KMS-11 (cell line): ENCODE data around the gene MAPKAP1.
A peak's percentile ranks its signal among the peaks of the same experiment; 100 is the strongest.

Experiments used
- H2AFZ ChIP-seq: fragments of 200-600 bp; sonication (generic); 2 replicates; pipeline ENCODE4 v1.6.1; 2016; ENCODE audit warnings: antibody characterized with exemption, mixed run types, low read depth
- H3K27ac ChIP-seq: fragments of 200-600 bp; sonication (generic); 2 replicates; pipeline ENCODE4 v1.6.1; 2016; ENCODE audit warnings: mild to moderate bottlenecking, mixed run types
- H3K27me3 ChIP-seq: fragments of 200-600 bp; sonication (generic); 2 replicates; pipeline ENCODE4 v1.6.1; 2017; ENCODE audit warnings: mild to moderate bottlenecking, low read depth, mixed run types, moderate library complexity; ENCODE audit not compliant: insufficient read depth
- H3K36me3 ChIP-seq: fragments of 200-600 bp; sonication (generic); 2 replicates; pipeline ENCODE4 v1.6.1; 2017; ENCODE audit warnings: mild to moderate bottlenecking, mixed run types; ENCODE audit not compliant: insufficient read depth
- H3K4me1 ChIP-seq: fragments of 200-600 bp; sonication (generic); 2 replicates; pipeline ENCODE4 v1.6.1; 2016; ENCODE audit warnings: mild to moderate bottlenecking, low read depth, mixed run types; ENCODE audit not compliant: poor library complexity, severe bottlenecking
- H3K4me2 ChIP-seq: fragments of 200-600 bp; sonication (generic); 2 replicates; pipeline ENCODE4 v1.7.0; 2016; ENCODE audit warnings: mild to moderate bottlenecking, mixed run types
- H3K4me3 ChIP-seq: fragments of 200-600 bp; sonication (generic); IDR thresholded peaks from 2 replicates; pipeline ENCODE4 v1.6.1; 2017; ENCODE audit warnings: low read depth, low read length, mixed read lengths; ENCODE audit not compliant: insufficient read depth
- H3K79me2 ChIP-seq: fragments of 200-600 bp; sonication (generic); 2 replicates; pipeline ENCODE4 v1.6.1; 2016; ENCODE audit warnings: low read depth, mixed run types; ENCODE audit not compliant: insufficient read depth
- H3K9ac ChIP-seq: fragments of 200-600 bp; sonication (generic); 2 replicates; pipeline ENCODE4 v1.6.1; 2016; ENCODE audit warnings: mild to moderate bottlenecking, mixed run types
- H4K20me1 ChIP-seq: fragments of 200-600 bp; sonication (generic); 2 replicates; pipeline ENCODE4 v1.6.1; 2016; ENCODE audit warnings: mild to moderate bottlenecking, mixed run types; ENCODE audit not compliant: insufficient read depth
- TF ChIP-seq, protein P1 (sequence below): fragments of 200-600 bp; sonication (generic); conservative IDR thresholded peaks from 2 replicates; pipeline ENCODE4 v1.6.1; 2017; ENCODE audit warnings: low read depth, mild to moderate bottlenecking, antibody characterized with exemption, low read length, moderate library complexity, mixed read lengths

The MAPKAP1 gene

DNA sequence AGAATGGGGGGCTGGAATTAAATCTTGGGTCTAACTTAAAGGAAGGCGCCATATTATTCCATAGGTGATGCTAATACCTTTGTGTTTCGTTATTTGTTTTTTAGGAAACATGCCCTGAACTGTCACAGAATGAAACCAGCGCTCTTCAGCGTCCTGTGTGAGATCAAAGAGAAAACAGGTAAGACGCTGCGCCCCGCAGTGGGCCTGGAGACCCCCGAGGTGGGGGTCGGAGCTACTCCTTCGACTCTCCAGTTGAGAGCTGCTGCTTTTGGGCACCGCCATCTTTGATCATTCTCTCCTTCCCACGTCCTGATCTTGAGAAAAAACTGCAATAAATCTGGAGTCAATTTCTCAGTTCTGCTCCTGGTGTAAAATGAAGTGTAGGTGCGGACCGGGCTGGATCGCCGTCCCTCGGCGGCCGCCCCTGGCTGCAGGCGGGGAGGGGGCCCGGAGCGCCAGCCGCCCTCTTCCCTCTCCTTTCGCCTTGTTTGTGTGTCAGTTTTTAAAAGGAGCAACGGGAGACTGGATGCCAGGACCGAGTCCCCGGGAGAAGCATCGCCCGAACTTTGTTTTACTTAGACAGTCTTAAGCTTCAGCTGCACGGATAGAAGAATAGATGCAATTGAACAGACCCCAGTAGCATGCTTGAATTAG, 41.6 kb upstream of the MAPKAP1 start:
- Histone ChIP-seq H3K27me3 (no peaks in the 10 kb centered on the region), H3K27ac (peak overlapping the region; percentile 96), H2AFZ (no peak overlapping the region), H3K36me3 (peaks cover 16% of the 10 kb centered on the region; the same call in 1 of the 2 replicates), H3K79me2 (peaks cover 64% of the 10 kb centered on the region), H3K9ac (peak overlapping the region; percentile 95), H3K4me2 (peak overlapping the region; percentile 100), H3K4me3 (no peak overlapping the region), H4K20me1 (no peaks in the 10 kb centered on the region), H3K4me1 (peaks cover 25% of the 10 kb centered on the region)
- TF ChIP-seq, protein P1, sequence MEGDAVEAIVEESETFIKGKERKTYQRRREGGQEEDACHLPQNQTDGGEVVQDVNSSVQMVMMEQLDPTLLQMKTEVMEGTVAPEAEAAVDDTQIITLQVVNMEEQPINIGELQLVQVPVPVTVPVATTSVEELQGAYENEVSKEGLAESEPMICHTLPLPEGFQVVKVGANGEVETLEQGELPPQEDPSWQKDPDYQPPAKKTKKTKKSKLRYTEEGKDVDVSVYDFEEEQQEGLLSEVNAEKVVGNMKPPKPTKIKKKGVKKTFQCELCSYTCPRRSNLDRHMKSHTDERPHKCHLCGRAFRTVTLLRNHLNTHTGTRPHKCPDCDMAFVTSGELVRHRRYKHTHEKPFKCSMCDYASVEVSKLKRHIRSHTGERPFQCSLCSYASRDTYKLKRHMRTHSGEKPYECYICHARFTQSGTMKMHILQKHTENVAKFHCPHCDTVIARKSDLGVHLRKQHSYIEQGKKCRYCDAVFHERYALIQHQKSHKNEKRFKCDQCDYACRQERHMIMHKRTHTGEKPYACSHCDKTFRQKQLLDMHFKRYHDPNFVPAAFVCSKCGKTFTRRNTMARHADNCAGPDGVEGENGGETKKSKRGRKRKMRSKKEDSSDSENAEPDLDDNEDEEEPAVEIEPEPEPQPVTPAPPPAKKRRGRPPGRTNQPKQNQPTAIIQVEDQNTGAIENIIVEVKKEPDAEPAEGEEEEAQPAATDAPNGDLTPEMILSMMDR: no peak

DNA sequence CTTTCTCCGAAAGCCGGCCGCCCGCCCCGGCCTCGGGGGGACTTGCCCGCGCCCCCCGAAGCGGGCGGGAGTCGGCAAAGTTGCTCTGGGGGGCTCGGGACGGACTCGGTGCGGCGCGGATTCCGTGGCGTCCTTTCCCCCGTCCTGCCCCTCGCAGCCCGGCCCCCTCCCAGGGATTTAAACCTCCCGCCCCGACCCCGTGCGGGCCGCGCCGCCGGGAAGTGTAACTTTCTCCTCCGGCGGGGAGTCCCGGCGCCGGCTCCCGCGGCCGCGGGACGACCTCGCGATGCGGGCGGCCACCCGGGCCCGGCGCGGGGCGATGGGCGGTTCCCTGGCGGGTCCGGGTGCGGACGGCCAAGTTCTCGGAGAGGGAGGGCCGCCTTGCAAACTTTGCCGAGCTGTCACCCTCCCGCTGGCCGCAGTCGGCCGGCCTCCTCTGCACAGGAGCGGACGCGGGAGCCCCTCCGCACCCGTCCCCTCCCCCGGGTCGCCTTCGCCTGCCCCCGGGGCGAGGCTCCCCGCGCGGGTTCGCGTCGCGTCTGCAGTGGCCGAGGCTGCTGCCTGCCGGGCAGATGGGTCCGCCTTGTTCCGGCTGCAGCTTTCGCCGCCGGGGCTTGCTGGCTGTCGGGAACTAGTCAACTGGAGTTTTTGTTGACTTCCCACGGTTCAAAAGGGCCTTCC, 40.9 kb upstream of the MAPKAP1 start:
- peaks cover 23% of the 10 kb centered on the region for H3K4me1 ChIP-seq
- peak overlapping the region; percentile 95 for H3K9ac ChIP-seq
- H2AFZ ChIP-seq: no peak overlapping the region
- TF ChIP-seq, protein P1: no peak
- peaks cover 57% of the 10 kb centered on the region for H3K79me2 ChIP-seq
- H3K27ac ChIP-seq: peak overlapping the region; percentile 96
- no peak overlapping the region for H3K4me3 ChIP-seq
- H3K4me2 ChIP-seq: peak overlapping the region; percentile 100
- no peaks in the 10 kb centered on the region for H3K27me3 ChIP-seq
- no peaks in the 10 kb centered on the region for H4K20me1 ChIP-seq
- H3K36me3 ChIP-seq: peaks cover 16% of the 10 kb centered on the region; the same call in 1 of the 2 replicates

DNA sequence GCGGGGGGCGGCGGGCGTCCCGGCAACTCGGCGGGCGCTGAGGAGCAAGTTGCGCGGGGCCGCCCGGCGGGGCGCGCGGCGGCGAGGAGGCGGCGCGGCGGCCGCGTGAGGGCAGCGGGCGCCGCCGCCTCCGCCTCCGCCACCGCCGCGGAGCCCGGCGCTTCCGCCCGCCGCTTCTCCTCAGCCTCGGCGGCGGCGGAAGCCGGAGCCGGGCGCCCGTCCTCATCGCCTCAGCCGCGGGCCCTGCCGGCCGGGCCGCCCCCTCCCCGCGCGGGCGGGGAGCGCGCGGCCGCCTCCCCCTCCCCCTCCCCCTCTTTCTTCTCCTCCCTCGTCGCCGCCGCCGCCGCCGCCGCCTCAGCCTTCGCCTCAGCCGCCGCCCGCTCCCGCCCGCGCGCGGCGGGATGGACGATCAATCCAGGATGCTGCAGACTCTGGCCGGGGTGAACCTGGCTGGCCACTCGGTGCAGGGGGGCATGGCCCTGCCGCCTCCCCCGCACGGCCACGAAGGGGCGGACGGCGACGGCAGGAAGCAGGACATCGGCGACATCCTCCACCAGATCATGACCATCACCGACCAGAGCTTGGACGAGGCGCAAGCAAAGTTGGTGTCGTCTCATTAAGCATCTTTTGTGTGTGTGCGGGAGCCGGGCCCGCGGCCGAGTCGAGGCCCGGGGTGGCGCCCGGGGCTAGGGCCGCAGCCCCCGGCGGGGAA, 40.2 kb upstream of the MAPKAP1 start, which contains the start of gene PBX3:
PBX3 (plus strand) TSS at position 321 of the 712 bp plus-strand sequence.
- Histone ChIP-seq H3K27ac (peak within 1 kb of the TSS; percentile 96), H3K36me3 (peaks cover 16% of the 10 kb centered on the region; the same call in 1 of the 2 replicates), H4K20me1 (no peaks in the 10 kb centered on the region), H3K9ac (peak within 1 kb of the TSS; percentile 95), H3K27me3 (no peaks in the 10 kb centered on the region), H3K4me1 (peaks cover 16% of the 10 kb centered on the region), H3K4me2 (peak within 1 kb of the TSS; percentile 100), H3K4me3 (no peak within 1 kb of the TSS), H3K79me2 (peaks cover 50% of the 10 kb centered on the region), H2AFZ (peak within 1 kb of the TSS; percentile 45)
- TF ChIP-seq, protein P1: no peak

DNA sequence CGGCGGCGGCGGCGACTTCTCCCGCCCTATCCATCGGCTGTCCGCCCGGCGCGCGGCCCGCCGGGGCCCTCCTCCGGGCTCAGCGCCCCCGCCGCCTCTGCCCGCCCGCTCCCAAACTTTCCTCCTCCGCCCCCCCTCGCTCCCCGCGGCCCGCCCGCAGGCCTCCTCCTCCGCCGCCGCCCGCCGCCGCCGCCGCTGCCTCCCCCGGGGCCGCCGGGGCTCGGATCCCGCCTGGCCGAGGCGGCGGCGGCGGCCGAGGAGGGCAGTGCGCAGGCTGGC, 39.7 kb upstream of the MAPKAP1 start:
- Histone ChIP-seq H2AFZ (no peak overlapping the region), H3K9ac (peak overlapping the region; percentile 53; the same call in 1 of the 2 replicates), H3K4me2 (no peak overlapping the region), H3K4me1 (peaks cover 14% of the 10 kb centered on the region), H3K27ac (peak overlapping the region; percentile 69; the same call in 1 of the 2 replicates), H3K79me2 (peaks cover 45% of the 10 kb centered on the region), H3K4me3 (no peak overlapping the region), H3K36me3 (peaks cover 16% of the 10 kb centered on the region; the same call in 1 of the 2 replicates), H4K20me1 (no peaks in the 10 kb centered on the region), H3K27me3 (no peaks in the 10 kb centered on the region)
- TF ChIP-seq, protein P1: no peak
